HG03139 (cell line): ENCODE data around the gene LOXL4.

ENCODE experiments used
- ATAC-seq: cut with Tn5 transposase; IDR thresholded peaks from one replicate; pipeline ENCODE4 v1.9.1; 2021; ENCODE audit not compliant: unreplicated experiment

Gene LOXL4

DNA sequence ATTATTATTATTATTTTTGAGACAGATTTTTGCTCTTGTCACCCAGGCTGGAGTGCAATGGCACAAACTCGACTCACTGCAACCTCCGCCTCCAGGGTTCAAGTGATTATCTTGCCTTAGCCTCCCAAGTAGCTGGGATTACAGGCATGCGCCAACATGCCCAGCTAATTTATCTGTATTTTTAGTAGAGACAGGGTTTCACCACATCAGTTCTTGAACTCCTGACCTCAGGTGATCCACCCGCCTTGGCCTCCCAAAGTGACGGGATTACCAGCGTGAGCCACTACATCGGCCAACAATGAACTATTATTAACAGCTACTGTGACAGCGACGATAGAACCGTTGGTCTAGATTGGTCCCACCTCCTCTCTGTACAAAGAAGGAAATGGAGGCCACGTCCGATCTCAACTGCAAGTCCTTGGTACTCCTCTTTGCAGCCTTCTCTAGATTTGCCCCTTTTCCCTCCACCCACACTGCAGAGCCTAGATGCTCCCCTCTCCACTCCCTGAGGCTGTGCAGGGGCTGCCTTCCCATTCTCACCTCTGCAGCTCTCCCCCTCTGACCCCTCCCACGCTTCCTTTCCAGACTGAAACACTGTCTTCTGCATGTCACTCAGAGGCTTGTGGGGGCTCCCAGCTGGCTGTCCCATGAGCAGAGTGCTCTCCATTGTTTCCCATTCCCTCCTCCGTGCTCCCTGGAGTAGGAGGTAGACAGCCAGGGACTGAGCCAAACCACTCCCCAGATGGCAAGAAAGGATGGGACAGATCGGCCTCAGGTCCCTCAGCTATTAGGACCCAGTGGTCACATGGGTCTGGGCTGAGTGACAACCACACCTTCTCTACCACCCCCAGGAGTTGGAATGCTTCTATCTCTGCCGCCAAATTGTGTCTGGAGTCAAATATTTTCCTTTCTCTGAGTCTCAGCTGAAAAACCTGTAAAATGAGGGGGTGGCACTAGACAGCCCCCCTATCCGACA lies 2.3 kb downstream of the LOXL4 start:
- no peak for ATAC-seq

DNA sequence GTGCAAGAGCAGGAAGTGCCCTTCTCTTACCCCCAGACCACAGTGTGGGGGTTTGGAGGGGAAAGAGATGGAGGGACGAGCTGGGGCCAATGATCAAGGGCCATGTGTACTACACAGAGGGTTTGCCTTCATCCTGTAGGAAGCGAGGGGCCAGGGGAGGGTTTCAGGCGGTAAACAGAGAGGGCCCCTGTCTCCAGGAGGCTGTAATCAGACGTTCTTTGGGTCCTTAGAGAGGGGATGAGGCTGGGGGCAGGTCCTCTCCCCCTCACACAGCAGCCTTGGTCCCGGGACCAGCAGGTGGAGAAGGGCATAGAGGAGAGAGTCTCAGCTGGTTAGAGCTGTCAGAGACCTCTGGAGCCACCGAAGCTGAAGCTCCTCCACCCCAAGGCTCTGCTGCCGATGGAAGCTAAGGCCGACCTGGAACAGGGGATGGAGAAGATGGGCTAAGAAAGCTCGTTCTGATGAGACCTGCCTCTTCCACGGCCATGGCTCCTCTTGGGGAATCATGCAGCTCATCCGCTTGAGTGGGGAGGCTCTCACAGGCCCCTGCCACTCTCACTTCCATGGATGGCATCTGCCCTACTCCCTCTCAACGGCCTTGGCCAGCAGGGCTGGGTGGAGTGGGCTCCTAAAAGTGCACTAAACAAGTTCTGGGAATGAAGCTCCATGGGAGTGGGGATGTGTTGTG lies 3.5 kb downstream of the LOXL4 start:
- ATAC-seq = no peak

DNA sequence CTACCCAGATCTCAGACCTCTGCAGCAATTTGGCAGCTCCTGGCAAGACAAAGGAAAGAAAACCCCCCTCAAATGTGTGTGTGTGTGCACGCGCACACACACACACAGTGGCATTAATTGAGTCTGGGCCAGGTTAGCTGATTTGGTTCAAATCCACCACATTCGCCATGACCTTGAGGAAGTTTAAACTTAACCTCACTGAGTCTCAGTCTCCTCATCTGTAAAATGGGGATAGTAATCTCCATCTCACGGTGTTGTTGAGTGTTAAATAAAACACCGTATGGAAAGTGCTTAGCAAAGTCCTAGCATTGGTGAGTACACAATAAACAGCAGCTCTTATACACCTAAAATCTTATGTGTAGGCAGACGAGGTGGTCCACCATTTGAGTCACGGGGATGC lies 4.9 kb downstream of the LOXL4 start:
- no peak for ATAC-seq

DNA sequence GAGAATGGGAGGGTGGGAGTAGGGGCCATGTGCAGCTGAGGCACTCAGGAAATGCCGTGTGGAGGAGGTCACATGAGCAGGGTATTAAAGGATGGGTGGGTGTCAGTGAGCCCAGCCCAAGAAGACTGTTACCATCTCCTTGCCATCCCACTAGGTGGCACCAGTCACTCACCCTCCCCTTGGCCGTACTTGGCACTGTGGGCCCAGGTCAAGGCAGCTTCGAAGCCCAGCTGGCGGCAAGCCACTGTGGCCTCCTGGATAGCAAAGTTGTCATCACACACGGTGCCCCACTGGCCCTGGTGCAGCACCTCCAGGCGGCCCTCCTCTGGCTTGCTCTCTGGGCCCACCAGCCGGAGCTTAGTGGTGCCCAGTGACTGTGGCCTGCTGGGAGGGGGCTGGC lies 5.4 kb downstream of the LOXL4 start:
- no peak for ATAC-seq

DNA sequence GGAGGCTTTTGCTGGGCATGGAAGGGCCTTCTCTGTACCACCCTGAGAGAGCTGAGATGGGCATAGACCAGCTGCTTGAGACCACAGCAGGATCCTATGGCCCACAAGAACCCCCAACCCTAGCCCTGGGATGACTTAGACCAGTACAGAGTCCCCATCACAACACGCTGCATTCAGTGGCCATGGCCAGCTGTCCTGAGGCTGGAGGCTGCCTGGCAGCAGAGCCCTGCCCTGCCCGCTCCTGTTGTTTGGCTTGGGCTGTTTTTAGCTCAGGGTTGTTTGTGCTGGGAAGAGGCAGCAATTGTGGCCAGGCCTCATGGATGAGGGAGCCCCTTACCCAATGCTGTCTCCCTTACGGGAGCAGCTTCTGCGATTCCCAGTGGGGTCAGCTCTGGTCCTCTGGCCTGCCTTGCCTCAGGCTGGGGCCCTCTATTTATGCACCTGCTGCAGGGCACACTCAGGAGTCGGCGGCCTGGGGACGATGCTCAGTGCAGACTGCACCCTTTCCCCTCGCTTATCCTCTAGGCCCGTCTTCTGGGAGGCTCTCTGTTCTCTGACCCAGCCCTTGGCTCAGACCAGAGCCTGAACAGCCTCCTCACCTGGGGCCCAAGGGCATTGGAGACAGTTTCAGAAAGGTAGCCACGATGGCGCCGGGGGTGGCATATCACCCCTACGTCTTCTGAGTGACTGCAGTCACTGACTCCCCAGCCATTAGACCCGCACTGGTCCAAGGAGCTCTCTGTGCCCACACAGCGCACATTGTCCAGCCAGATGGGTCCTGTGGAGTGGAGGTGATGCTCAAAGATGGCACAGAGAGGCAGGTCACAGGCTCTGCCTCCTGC lies 6.3 kb downstream of the LOXL4 start:
- no peak for ATAC-seq

DNA sequence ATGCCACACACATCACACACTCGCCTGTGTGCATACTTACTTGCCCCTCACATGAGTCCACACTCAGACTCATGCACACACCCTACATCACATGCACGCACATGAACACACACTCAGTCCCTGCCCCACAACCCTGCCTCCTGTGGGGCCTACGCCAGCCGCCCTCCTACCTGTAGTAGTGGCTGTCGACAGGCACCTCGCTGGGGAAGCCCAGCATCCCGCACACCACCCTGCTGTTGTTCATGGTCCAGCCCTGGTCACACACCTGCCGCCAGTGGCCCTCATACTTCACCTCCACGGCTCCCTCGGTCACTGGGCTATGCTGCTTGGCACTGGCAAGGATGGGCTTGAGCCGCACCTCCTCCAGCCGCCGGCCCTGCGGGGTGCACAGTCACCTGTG lies 7.2 kb downstream of the LOXL4 start:
- no peak for ATAC-seq

DNA sequence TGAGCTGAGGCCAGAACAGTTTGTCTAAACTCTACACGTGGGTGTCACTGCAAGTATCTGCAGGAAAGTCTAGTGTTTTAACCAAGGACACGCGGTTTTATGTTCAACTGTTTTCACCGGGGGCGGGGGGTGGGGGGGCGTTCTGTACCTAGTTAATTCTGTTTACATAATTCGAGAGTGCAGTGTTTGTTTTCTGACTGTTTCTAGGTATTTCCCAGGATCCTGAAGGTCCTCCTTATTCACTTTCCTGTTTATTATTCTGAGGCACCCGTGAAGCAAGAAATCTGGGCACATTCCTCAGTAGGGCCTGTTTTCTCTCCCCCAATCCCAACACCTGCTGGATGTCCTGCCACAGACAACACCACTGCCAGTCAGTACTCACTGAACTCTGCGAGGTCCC lies 7.6 kb downstream of the LOXL4 start:
- no peak for ATAC-seq

DNA sequence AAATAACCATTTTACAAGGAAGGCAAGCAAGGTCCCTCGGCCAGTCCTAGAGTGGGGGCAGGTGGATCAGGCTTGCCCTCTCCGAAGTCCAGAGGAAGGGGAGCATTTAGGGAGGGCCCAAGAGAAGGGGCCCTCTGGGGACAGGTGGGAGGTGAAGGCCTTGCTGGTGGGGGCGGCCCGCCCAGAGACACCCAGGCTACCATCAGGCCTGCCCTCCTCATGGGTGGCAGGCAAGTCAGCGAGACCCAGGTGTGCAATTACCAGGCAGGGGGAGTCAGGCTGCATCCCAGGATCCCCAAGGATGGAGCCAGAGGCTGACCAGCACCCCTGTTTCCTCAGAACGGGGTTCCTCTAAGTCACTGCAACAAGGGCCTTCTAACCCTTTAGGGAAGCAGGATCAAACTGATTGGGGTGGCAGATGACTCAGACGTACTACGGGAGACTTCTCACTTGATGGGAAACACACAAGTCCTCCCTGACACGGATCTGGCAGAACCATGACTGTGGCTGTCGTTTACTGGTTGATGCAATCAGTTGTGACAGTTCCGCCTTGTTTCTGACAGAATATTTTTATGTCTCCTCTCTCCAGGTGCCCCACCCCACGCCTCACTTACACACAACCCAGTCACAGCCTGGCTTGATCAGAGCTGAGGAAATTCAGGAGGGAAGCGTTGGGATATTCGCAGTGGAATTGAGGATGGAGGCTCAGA lies 8.2 kb downstream of the LOXL4 start:
- ATAC-seq = no peak

DNA sequence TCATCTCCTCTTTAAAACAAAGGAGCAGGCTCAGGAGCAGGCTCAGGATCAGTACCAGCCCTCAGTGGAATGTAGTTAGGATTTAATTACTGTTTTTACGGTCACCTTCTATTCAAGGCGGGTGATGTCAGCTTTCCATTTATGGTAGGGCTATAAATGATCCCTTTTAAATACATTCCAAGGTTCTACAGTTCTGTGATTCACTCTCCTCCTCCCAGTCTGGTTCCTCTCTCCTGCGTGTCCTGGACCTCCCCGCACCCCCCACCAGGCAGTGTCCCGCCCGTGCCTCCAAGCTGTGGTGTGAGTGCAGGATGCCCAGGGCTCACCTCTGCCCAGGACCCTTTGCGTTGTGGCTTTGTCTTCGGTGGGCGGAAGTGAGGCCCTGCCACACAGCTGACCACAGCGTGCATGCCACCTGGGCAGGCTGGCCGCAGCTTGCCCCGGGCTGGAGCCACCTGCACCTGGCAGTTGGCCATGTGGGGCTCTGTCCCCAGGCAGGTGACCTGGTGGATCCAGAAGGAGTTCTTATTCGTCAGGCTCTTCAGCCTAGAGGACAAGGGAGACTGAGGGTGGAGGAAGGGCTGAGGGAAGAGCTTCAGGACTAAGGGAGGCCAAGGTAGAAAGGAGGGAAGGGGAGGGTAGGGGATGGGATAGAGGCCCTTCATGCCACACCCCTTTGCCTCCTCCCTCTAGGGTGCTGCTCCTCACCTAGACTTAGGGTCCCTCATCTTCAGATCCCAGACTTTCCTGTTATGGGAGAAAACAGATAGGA lies 9.1 kb downstream of the LOXL4 start:
- ATAC-seq = no peak

DNA sequence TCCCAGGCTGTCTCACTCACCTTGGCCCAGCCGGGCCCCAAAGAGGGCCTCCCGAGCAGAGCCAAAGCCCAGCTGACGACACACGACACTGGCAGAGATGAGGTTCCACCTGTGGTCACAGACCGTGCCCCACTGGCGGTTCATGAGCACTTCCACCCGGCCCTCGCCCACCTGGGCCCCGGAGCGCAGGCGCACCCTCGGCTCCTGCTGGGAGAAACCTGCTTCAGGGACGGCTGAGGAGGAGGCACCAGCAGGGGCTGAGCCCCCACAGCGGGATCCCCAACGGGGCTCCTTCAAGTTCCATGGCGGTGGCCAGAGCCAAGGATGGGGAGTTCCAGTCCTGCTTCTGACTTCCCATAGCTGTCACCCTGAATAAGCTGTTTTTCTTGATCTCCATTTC lies 10.0 kb downstream of the LOXL4 start:
- no peak for ATAC-seq

DNA sequence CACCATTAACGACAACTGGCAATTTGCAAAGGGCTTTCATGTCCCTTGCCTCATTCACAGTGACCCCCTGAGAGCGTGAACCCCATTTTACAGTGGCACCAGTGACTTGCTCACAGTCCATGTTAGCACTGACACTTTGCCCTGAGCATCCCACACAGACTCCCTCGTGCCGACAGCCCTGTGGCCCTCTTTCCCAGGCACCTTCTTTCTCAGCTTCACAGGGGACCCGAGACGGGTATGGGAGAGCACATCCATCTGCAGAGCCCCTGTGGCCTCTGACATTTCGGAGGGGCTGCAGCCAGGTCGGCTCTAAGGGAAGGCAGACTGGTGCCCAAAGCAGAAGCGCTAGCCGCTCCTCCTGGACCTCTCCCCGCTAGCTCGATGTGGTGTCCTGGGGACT lies 10.8 kb downstream of the LOXL4 start:
- ATAC-seq = no peak

DNA sequence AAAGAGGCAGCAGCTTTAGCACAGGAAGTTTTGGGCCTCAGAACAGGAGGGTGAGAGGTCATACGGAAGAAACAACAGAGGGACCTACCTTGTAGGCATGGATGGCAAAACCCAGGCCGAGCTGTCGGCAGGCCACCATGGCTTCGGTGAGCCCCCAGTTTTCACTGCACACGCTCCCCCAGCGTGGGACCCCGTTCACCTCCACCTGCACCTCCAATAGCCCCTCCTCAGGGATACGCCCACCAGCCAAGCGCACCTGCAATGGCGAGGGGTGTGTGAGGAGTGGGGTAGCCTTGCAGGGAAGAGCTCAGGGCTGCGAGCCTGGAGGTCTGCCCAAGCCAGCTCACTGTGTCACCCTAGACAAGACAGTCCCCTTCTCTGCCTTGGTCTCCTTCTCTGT lies 11.3 kb downstream of the LOXL4 start:
- ATAC-seq = no peak

DNA sequence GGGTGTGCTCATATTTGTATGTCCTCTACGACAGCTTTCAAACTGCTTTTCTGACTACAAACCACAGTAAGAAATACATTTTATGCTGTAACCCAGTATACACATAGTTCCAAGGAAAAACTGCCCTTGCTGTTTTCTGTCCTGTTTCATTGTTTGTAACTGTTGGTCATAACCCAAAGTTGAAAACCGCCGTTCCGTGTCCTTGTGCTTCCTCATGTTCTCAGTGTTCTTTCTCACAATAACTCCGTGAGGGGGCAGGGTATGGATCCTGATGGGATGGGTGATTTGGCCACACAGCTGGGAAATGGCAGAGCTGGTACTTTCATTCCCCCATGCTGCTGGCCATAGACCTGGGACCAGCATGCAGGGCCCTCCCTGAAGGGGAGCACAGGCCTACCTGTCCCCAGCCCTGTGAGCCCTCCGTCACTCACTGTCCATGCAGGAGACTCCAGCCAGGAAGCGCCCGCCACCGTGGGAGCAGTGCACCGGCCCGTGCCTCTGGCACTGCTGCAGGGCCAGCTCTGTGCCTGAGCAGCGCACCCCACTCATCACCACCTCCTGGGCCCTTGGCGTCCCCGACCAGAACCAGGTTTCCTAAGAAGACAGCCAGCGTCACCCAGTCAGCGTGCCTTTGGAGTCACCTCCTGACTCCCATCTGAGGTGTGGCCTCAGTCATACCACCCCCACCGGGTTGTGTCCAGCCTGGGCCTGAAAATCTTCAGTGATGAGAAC lies 12.7 kb downstream of the LOXL4 start:
- no peak for ATAC-seq

DNA sequence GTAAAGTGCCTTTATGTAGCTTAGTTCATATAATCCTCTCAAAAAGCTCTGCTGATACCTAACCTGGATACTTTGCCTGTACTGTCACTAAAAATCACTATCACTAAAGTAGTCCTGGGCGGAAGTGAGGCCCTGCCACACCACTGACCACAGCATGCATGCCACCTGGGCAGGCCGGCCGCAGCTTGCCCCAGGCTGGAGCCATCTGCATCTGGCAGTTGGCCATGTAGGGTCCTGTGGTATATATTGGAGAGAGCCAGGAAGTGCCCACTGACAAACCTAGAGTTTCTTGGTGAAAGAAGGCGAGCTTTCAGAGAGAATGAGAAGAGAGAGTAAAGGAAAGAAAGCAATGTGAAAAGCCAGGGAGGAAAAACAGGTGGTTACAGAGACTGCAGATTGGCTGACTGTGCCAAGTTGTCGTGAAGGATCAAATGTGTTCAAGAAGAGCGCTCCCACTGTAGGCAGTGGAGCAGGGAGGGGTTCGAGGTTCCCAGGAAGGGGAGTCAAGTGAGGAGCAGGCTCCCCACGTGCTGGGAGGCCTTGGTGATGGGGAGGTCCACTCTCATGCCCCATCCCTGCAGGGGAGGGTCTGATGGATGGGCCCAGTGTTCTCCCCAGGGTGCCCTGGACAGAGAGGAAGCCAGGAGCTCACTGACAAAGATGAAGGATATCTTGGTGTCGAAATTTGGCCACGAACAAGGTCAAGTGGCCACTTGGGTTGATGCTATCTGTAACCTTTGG lies 13.6 kb downstream of the LOXL4 start:
- no peak for ATAC-seq

DNA sequence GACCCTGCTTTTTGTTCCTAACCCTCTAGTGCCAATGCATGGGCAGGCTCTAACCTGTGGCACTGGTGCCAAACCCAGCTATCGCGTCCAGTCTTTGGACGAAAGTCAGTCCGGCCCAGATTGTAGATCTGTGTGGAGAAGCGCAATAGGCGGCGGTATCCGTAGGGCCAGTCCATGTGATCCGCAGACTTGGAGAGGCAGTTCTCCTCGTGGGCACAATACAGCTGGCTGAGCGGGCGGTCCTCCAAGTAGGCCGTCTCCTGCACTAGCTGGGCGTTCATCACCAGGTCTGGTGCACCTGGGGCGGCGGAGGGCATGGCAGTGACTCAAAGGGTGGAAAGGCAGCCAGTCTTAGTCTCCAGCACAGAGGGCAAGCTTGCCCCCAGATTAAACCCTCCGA lies 14.5 kb downstream of the LOXL4 start:
- ATAC-seq = no peak

DNA sequence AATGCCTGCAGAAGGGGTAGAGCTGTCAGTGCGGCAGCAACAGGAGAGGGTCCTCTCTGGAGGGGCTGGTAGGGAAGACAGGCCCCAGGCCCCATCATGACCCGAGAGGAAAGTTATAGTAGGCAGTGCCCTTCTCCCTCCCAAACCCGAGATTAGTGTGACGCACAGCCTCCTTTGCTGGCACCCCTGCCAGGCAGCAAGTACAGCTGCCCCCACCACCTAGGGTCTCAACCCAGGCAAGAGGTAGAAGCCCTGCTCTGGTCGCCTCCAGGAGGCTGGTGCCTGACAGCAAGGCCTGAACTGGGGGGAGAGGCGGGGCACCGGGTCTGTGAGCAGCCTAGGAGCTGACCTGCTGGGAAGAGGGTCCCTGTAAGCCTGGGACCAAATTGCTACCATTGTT lies 15.5 kb downstream of the LOXL4 start:
- no peak for ATAC-seq

DNA sequence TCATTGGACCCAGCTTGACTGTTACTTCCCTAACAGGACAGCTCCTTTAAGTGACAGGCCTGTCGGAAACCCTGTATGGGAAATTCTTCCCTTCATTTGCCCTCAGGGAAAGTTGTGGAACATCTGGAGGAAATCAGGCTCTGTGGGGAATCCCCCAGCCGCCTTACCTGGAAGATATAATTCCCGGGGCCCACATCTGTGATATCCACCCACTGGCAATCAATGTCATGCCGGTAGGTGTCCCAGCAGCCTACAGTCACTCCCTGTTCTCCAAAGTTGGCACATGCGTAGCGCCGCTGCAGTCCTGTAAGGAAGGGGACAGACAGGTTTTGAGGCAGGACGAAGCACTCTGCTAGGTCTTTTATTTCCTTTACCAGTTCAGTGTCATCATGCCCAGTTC lies 16.6 kb downstream of the LOXL4 start:
- ATAC-seq = no peak

DNA sequence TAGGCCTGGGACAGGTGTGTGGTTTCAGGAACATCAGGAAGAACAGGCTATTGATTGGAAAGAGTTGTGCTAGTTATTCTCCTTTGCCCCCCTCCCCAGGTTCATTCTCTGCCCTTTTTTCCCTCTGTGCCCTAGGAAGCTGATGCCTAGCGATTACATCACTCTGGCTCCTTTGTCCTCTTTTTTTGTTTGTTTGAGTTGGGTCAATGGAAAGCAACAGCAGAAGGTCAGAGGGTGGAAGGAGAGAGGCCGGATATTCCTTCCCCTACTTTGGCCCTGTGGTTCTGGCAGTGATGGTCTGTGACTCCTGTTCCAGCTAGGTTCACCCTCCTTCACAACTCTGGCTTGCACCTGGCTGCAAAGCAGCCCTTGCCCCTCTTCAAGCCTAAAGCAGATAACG lies 18.9 kb downstream of the LOXL4 start:
- ATAC-seq = no peak

DNA sequence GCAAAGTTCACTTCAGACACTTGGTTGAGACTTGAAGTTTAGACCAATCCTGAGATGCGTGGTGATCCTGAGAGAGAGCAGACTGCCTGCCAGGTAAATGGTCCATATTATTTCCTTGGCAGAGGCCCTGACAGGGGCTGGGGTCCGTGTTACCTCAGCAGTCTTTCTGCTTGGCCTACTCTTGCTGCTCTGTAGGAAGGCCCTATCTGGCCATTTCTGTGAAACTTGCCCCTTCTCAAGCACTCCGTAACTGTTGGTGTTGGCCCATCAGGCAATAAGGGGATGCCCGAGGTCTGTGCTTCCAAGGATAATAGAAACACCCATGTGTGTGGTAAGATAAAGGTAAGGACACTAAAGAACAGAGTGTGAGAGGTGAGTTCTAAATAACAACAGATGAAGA lies 20.0 kb downstream of the LOXL4 start:
- no peak for ATAC-seq
